Left ventricle myocardium inferior (tissue), 1 donor: ENCODE results near the gene NADSYN1. TPM values are rescaled to one million over a fixed set of nuclear protein-coding genes. Genes with fewer than 3 reads are reported as not detected.
"Not testable (repeated sequence)": the region's sequence is repeated elsewhere in the genome, so short reads cannot be mapped to it uniquely, and the experiment has no call there.

ENCODE experiments used
- DNase-seq: peaks from one replicate; pipeline ENCODE4 v3.0.0-alpha.2; 2020
- H3K27ac ChIP-seq: fragments of 200-600 bp; replicated peaks from 2 replicates; pipeline ENCODE4 v1.8.0; 2021
- H3K27me3 ChIP-seq: fragments of 200-600 bp; 2 replicates; pipeline ENCODE4 v1.8.0; 2021; ENCODE audit warnings: low read depth
- H3K36me3 ChIP-seq: fragments of 200-600 bp; 2 replicates; pipeline ENCODE4 v1.8.0; 2021
- H3K4me1 ChIP-seq: fragments of 200-600 bp; 2 replicates; pipeline ENCODE4 v1.8.0; 2021
- H3K4me3 ChIP-seq: fragments of 200-600 bp; 2 replicates; pipeline ENCODE4 v1.8.0; 2021; ENCODE audit warnings: mild to moderate bottlenecking, moderate library complexity
- H3K9me3 ChIP-seq: fragments of 200-600 bp; replicated peaks from 2 replicates; pipeline ENCODE4 v1.8.0; 2021
- CTCF ChIP-seq: fragments of 200-600 bp; IDR thresholded peaks from 2 replicates; pipeline ENCODE4 v1.8.0; 2021; ENCODE audit warnings: antibody characterized with exemption, mild to moderate bottlenecking, borderline replicate concordance
- intact Hi-C: fragments of 100-400 bp; cut with micrococcal nuclease; formaldehyde crosslinking; loops from one replicate; pipeline ENCODE4 v1.11.0; 2022
- total RNA-seq: library from RNA; stranded (reverse); fragmentation: NEBNext Ultra II Directional; extraction: Animal tissue kit (Norgen Biotek cat#: 25700); gene quantifications from one replicate; pipeline ENCODE4 v1.2.1, GENCODE V29; 2021
- donor health status: DM: no; HTN: yes; CAD: no; lungs with severe emphysema.

NADSYN1 gene
- total RNA-seq, 1 donor from 2014 or later: 17.5 TPM

GRCh38 chr11:71538666-71538990 is 85.6 kb downstream of the NADSYN1 start:
- TF ChIP-seq CTCF: no peak
- intact Hi-C loops: no loop called here
- DNase-seq: no peak
- no peak overlapping the region for H3K4me3 ChIP-seq
- H3K9me3 ChIP-seq: no peaks in the 10 kb centered on the region
- H3K4me1 ChIP-seq: no peaks in the 10 kb centered on the region
- H3K27ac ChIP-seq: no peak overlapping the region
- peaks cover 27% of the 10 kb centered on the region for H3K27me3 ChIP-seq
- no peaks in the 10 kb centered on the region for H3K36me3 ChIP-seq

- Histone ChIP-seq H3K4me3 (no peak overlapping the region), H3K27ac (no peak overlapping the region), H3K4me1 (no peaks in the 10 kb centered on the region), H3K27me3 (peaks cover 27% of the 10 kb centered on the region), H3K36me3 (no peaks in the 10 kb centered on the region), H3K9me3 (no peaks in the 10 kb centered on the region)
- DNase-seq: no peak
- TF ChIP-seq CTCF: no peak
- intact Hi-C loops: no loop called here
Measured at GRCh38 chr11:71539017-71539416, 86.0 kb downstream of the NADSYN1 start.

GRCh38 chr11:71539971-71540370 is 87.0 kb downstream of the NADSYN1 start:
- DNase-seq, H3K9me3 ChIP-seq, H3K27ac ChIP-seq, intact Hi-C loops, H3K4me1 ChIP-seq, H3K36me3 ChIP-seq, H3K4me3 ChIP-seq: not testable (repeated sequence)
- H3K27me3 ChIP-seq: peaks cover 27% of the 10 kb centered on the region

- peaks cover 27% of the 10 kb centered on the region for H3K27me3 ChIP-seq
- intact Hi-C loops, H3K27ac ChIP-seq, H3K9me3 ChIP-seq, H3K4me3 ChIP-seq, H3K4me1 ChIP-seq, H3K36me3 ChIP-seq, DNase-seq: not testable (repeated sequence)
Measured at GRCh38 chr11:71540521-71541304, 87.7 kb downstream of the NADSYN1 start.

- DNase-seq: no peak
- Histone ChIP-seq H3K36me3 (no peaks in the 10 kb centered on the region), H3K27me3 (peaks cover 42% of the 10 kb centered on the region), H3K4me1 (no peaks in the 10 kb centered on the region), H3K27ac (no peak overlapping the region), H3K4me3 (no peak overlapping the region), H3K9me3 (no peaks in the 10 kb centered on the region)
- TF ChIP-seq CTCF: no peak
- intact Hi-C loops: no loop called here
Measured at GRCh38 chr11:71542382-71542781, 89.4 kb downstream of the NADSYN1 start.

- Histone ChIP-seq H3K27me3 (peaks cover 50% of the 10 kb centered on the region), H3K36me3 (no peaks in the 10 kb centered on the region), H3K27ac (no peak overlapping the region), H3K4me1 (peaks cover 6% of the 10 kb centered on the region), H3K4me3 (no peak overlapping the region), H3K9me3 (no peaks in the 10 kb centered on the region)
- intact Hi-C loops: no loop called here
- no peak for TF ChIP-seq CTCF
- DNase-seq: no peak
Measured at GRCh38 chr11:71542879-71543777, 90.1 kb downstream of the NADSYN1 start.
